HG03457 (cell line): ENCODE data around the gene MAPK8.
"Not testable (repeated sequence)": the region's sequence is repeated elsewhere in the genome, so short reads cannot be mapped to it uniquely, and the experiment has no call there.

ENCODE experiments used
- ATAC-seq: cut with Tn5 transposase; IDR thresholded peaks from one replicate; pipeline ENCODE4 v1.9.1; 2021; ENCODE audit warnings: moderate number of reproducible peaks; ENCODE audit not compliant: unreplicated experiment

The MAPK8 gene

DNA sequence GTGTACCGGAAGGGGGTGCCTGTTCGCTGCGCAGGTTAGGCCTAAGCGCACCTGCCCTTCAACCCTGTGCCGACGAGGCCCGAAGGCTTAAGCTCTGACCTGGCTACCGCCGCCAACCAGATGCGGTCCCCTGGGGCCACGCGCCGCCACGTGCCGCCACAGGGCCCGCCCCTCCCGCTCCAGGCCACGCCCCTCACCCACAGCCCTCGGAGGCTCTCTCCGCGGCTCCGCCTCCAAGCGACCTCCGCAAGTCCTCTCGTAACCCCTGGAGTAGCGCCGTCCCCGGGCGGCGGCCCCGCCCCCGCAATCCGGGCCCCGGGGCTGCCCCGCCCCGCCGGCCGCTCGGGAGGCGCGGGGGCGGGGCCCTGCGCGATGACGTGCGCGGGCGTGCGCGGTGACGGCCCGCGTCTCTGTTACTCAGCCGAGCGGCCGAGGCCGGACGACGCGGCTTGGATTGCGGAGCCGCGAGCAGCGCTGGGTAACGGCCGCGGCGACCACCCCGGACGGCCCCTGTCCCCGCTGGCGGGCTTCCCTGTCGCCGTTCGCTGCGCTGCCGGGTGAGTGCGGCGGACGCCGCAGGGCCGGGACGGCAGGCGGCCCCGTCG lies at the start of gene MAPK8:
MAPK8 (plus strand) TSS at position 413 of the 605 bp plus-strand sequence. CDS start 94,984 bp downstream, outside the sequence.
- ATAC-seq, result peak; percentile 76

DNA sequence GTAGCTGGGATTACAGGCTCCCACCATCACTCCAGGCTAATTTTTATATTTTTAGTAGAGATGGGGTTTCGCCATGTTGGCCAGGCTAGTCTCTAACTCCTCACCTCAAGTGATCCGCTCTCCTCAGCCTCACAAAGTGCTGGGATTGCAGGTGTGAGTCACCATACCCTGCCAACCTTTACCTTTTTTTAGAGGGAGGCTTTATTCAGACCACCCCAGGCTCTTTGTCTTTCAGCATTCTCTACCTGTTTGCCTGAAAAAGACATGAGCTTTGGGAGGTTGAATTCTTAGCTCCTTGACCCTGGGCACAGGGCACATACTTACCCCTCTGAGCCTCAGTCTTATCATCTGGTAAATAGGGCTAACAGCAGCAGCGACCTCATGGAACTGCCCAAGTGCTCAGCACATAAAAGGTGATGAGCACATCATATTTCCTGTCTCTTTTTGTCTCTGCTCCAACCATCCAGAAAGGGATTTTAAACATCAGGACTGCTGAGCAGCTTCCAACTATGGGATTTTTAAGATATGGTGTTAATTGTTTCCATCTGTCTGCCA lies 49.0 kb upstream of the MAPK8 start:
- no peak for ATAC-seq

GRCh38 chr10:48258105-48258504 lies 48.4 kb upstream of the MAPK8 start:
- ATAC-seq, result no peak

DNA sequence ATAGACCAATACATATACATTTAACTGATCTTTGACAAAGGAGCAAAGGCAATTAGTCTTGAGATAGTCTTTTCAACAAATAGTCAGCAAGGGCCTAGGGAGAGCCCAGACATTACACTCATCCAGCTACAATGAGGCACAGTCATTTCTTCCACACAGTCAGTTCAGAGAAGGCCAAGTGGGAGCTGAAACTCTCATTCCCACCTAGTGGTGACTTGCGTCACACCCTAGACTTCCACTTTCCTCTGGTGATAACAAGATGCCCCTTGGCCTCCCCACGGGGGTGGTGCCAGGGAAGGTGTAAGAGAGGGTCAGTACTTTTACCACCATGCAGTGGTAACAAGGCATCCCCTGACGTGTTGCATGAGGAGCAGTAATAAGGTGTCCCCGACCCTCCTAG lies 39.9 kb upstream of the MAPK8 start:
- no peak for ATAC-seq

DNA sequence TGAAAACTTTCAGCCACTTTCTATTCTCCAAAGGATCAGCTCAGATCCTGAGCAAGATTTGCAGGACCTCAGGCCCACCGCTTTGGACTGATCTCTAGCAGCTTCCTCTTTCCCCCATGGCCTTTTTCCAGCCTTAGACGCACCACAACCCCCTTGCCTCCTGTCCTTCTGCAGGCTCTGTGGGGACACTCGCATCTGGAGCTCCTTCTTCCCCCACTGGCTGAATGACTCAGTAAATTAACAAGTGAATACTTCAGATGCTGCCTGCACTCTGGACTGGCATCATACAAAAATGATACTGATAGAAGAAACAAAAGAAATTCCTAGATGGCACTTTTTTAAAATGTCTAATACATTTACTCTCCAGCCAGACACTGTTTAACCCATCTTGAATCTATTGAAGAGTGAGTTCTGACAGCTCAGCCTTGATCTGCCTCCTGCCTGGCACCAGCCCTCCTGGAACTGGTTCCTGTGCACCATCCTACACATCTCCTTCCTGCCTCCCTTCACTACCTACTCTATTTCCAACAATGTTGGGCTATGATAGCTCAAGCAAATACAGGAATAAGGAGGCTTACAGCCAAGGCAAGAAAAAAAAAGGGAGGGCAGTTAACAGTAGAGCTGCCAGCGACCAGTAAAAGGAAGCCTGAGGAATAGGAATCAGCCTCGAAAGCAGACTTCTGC lies 35.3 kb upstream of the MAPK8 start:
- no peak for ATAC-seq

DNA sequence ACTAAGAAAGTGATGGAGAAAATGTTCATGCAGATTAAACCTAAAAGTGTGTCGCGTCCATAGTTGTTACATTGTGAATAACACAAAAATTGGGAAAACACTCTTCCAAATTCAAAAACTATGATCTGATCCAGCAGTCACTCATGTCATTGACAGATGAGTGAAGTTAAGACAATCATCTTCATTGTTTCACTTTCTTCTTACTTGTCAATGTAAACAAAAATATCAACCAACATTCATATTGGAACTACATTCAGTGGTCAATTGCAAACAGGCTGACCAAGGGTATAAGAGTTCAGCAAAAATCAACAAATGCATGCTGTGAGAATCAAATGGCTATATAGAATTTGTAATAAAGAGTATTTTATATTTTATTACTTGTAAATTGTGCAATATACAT lies 33.8 kb upstream of the MAPK8 start:
- ATAC-seq, result no peak

DNA sequence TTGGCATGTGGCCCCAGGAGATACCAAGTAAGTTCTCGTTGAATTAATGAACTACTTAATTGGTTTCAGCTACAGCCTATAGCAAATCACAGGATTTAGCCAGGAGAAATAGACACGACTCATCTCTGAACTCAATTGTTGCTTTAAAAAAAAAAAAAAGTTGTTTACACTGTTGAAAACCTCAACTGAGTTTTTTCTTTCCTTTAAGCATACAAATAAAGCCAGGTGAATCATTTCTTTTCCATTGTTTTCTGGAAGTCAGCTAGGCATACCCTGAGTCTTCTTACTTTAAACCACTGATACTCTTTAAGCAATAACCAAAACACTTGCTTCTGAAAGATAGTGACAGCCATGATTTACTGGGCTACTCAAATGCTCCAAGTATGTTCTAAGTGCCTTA lies 32.7 kb upstream of the MAPK8 start:
- ATAC-seq, result no peak

DNA sequence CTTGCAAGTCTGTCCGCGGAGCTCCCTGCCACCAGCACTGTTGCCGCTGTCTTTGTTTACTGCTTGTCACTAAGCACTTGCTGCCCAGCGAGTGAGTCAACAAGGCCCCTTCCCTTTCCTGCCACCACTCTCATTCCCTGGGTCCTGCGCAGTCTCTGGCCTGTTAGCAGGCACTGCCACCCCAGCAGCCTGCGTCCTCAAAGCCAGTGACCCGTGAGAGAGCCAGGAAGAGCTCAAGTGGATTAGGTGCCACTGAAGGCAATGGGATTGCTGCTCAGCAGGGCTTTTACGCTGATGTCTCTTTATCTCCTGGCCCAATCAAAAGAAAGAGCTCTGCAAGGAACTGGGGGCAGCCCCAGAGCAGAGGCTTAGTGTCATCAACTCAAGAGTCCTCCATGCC lies 31.8 kb upstream of the MAPK8 start, which contains the start of gene FRMPD2:
FRMPD2 (minus strand) TSS at position 61 of the 400 bp plus-strand sequence. CDS start 129 bp downstream, outside the sequence.
- ATAC-seq, result no peak

DNA sequence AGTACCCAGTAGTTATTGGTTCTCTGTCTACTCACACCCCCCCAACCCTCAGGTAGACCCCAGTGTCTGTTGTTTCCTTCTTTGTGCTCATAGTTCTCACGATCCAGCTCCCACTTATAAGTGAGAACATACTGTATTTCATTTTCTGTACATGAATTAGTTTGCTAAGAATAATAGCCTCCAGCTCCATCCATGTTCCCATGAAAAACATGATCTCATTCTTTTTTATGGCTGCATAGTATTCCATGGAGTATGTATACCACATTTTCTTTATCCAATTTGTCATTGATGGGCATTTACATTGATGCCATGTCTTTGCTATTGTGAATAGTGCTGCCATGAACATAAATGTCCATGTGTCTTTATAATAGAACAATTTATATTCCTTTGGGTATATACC lies 29.4 kb upstream of the MAPK8 start:
- ATAC-seq, result no peak

- peak; percentile 81 for ATAC-seq
Measured at GRCh38 chr10:48279081-48279751, 27.3 kb upstream of the MAPK8 start.

- ATAC-seq, result not testable (repeated sequence)
Measured at GRCh38 chr10:48281697-48282096, 24.8 kb upstream of the MAPK8 start.

DNA sequence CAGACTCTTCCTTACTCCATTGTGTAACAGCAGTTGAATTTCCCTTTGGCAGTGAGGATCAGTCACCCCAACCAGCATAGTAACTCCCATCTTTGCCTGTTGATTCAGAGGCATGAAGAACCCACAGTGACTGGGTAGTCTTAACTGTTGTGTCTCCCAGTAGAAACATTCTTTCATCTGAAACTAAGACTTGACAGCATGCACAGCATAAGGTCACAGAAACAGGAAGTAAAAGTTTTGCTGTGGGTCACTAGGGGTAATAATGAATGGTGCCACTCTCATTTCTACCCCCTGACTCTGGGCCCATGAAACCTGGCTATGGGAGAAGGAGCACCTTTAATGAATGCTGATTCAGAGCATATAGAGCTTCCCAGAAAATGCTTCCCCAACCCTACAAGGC lies 23.6 kb upstream of the MAPK8 start:
- peak; percentile 62 for ATAC-seq

DNA sequence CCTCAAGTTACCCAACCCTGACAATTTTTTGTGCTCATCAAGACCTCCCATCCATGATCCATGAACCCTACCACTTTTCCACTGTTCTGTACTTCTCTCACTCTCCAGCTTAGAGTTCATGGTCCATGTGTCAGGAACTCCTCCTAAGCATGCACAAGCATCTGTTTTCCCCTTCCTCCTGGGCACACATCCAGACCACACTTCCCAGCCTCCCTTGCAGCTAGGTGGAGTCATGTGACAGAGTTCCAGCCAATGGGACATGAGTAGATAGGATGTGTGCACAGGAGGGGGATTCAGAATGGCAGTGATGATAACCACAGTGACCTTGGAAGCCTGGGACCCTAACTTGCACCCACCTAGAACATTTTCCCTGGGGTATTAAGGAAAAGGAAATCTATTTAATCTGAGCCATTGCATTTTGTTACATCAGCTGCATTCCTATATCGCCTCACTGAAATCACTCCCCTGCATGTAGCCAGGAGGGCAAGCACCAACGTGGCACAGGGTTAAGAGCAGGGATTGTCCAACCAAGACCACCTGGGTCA lies 22.4 kb upstream of the MAPK8 start:
- no peak for ATAC-seq

DNA sequence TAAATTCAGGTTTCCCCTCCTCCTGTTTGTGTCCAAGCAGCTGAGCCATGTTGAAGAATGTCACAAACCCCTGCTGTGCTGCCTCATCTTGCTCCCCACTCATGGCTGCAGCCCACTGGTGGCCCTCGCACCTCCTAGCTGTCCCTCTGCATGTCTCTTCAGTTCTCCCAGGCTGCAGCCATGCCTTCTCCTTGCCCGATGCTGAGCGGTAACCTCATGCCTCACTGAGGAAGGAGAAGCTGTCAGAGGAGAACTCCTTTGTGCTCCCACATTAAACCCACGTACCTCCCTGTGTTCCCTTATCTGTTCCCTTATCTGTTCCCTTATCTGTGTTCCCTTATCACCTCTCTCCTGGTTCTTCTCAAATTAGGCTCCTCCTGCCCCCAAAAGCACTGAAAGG lies 21.7 kb upstream of the MAPK8 start:
- ATAC-seq, result no peak

DNA sequence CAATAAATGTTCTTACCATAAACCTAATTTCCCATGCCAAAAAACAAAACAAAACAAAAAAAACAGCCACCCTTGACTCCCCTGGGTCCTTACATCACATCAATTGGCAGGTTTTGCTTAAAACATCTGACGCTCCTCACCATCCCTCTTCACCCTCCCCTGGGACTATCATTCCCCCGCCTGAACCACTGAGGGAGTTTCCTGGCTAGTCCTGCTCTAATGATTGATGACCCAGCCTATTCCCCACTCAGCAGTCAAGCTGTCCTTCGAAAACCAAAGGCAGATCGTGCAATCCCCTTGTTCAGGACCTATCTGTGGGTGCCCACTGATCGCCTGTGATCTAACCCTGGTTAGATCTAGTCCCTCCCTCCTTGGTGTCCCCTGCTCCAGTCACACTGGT lies 20.8 kb upstream of the MAPK8 start:
- ATAC-seq, result peak; percentile 31

GRCh38 chr10:48286356-48286755 lies 20.1 kb upstream of the MAPK8 start:
- no peak for ATAC-seq

- ATAC-seq, result peak; percentile 51
Measured at GRCh38 chr10:48287417-48288391, 18.8 kb upstream of the MAPK8 start.

- no peak for ATAC-seq
Measured at GRCh38 chr10:48288661-48289060, 17.8 kb upstream of the MAPK8 start.

GRCh38 chr10:48289501-48290238 lies 16.8 kb upstream of the MAPK8 start:
- no peak for ATAC-seq

DNA sequence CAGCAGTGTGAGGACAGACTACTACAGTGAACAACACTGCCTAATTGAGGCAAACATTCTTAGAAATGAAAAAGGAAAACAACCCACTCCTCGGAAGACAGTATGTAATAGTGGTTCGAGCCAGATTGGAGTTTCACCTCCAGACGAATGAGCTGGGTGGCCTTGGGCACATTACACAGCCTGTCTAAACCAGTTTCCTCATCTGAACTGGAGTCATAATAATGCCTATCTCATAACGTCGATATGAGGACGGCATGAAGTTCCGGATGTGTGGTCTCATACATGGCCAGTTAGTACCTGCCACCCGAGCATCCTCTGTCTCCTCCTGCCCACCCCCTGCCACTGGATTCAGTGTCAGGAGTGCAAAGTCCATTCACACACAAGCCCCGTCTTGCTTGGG lies 16.2 kb upstream of the MAPK8 start:
- no peak for ATAC-seq
